Fibroblast of the aortic adventitia (primary cell): ENCODE results near the gene SLC19A2. TPM values are rescaled to one million over a fixed set of nuclear protein-coding genes. Genes with fewer than 3 reads are reported as not detected.

ENCODE experiments used
- small RNA-seq: library from RNA; depleted of rRNA; stranded (forward); fragments of <200 nt; gene quantifications from one replicate; pipeline ENCODE3, GENCODE V24; 2012
- total RNA-seq: library from RNA; depleted of rRNA; stranded (reverse); fragments of >200 nt; gene quantifications from 2 replicates; pipeline ENCODE4 v1.2.3, GENCODE V29; 2012; ENCODE audit warnings: low replicate concordance

Gene SLC19A2
- total RNA-seq, 1 donor = 7.7 TPM

Small RNAs within 50 kb of the gene (small RNA-seq; reads per million reads assigned to genes)
- not detected for gene AL021068.2

Other genes starting within 250 kb of the SLC19A2 start
- gene NME7, start 118.1 kb downstream of the SLC19A2 start, total RNA-seq = 36.0 and 61.6 TPM in 2 replicates
- 44.9 and 56.7 TPM in 2 replicates for gene BLZF1, start 117.7 kb downstream of the SLC19A2 start, total RNA-seq
- 1.4 and 3.1 TPM in 2 replicates for gene CCDC181, start 58.5 kb downstream of the SLC19A2 start, total RNA-seq
- 0.16 TPM in 1 of 2 replicates, not detected in the other for gene F5, start 100.5 kb upstream of the SLC19A2 start, total RNA-seq
- gene SELP, start 144.2 kb upstream of the SLC19A2 start, total RNA-seq = under 0.01 TPM in 1 of 2 replicates, not detected in the other
- gene SELL, start 225.7 kb upstream of the SLC19A2 start, total RNA-seq = 0.27 and 2.5 TPM in 2 replicates
- not detected in 2 replicates for gene SELE, start 248.1 kb upstream of the SLC19A2 start, total RNA-seq